WTC11 (cell line): Measurements from ENCODE around the gene ZEB2. TPM values are rescaled to one million over a fixed set of nuclear protein-coding genes. Genes with fewer than 3 reads are reported as not detected.

Experiments
- ATAC-seq: fragments of 200-7000 bp; cut with Tn5 transposase; 2 replicates; pipeline ENCODE4 v1.10.0; 2021; ENCODE audit warnings: mild to moderate bottlenecking, moderate library complexity
- CTCF ChIA-PET: fragments of 300-600 bp; sonication (Branson Sonifier 250); formaldehyde crosslinking; loops from one replicate; lab custom pipeline; 2021; ENCODE audit warnings: antibody characterized with exemption; lab: Charles Lee
- POLR2A ChIA-PET: fragments of 350-600 bp; sonication (Branson Sonifier 250); formaldehyde crosslinking; loops from one replicate; lab custom pipeline; 2021; ENCODE audit warnings: antibody characterized with exemption; lab: Charles Lee
- DNase-seq: peaks from one replicate; pipeline ENCODE4 v3.0.0; 2021; ENCODE audit warnings: low spot score
- H3K27ac Mint-ChIP-seq: 2 replicates; pipeline ENCODE4 v1.8.0; 2021; ENCODE audit warnings: mixed read lengths
- H3K27me3 Mint-ChIP-seq: 2 replicates; pipeline ENCODE4 v1.8.0; 2021; ENCODE audit warnings: low read depth, mild to moderate bottlenecking, moderate library complexity, mixed read lengths
- H3K36me3 Mint-ChIP-seq: 2 replicates; pipeline ENCODE4 v1.8.0; 2021; ENCODE audit warnings: mixed read lengths
- H3K4me1 Mint-ChIP-seq: 2 replicates; pipeline ENCODE4 v1.8.0; 2022; ENCODE audit warnings: mixed read lengths
- H3K4me3 Mint-ChIP-seq: 2 replicates; pipeline ENCODE4 v1.8.0; 2021; ENCODE audit warnings: mild to moderate bottlenecking, moderate library complexity, mixed read lengths
- H3K9me3 Mint-ChIP-seq: 2 replicates; pipeline ENCODE4 v1.8.0; 2021; ENCODE audit warnings: mixed read lengths
- CDX4 ChIP-seq: fragments of 250-450 bp; sonication (Bioruptor Pico); IDR thresholded peaks from 2 replicates; pipeline ENCODE4 v1.9.0; 2021; ENCODE audit warnings: moderate library complexity, mild to moderate bottlenecking, inconsistent platforms, borderline replicate concordance
- ETV6 ChIP-seq: sonication (generic); formaldehyde crosslinking; IDR thresholded peaks from 2 replicates; pipeline ENCODE4 v1.8.1; 2022; ENCODE audit warnings: mild to moderate bottlenecking, missing genetic modification reagents
- FOXK1 ChIP-seq: sonication (generic); formaldehyde crosslinking; IDR thresholded peaks from 2 replicates; pipeline ENCODE4 v1.8.0; 2022; ENCODE audit warnings: mild to moderate bottlenecking, moderate library complexity, missing genetic modification reagents
- FOXP1 ChIP-seq: sonication (generic); formaldehyde crosslinking; IDR thresholded peaks from 2 replicates; pipeline ENCODE4 v1.8.0; 2022; ENCODE audit warnings: missing genetic modification reagents, mild to moderate bottlenecking, moderate library complexity, borderline replicate concordance
- GRHL2 ChIP-seq: fragments of 250-450 bp; sonication (Bioruptor Pico); IDR thresholded peaks from 2 replicates; pipeline ENCODE4 v1.8.0; 2022; ENCODE audit warnings: mild to moderate bottlenecking, moderate library complexity; ENCODE audit not compliant: insufficient replicate concordance, severe bottlenecking
- JAZF1 ChIP-seq: fragments of 250-450 bp; sonication (Bioruptor Pico); IDR thresholded peaks from 2 replicates; pipeline ENCODE4 v1.9.0; 2021; ENCODE audit warnings: moderate library complexity, mild to moderate bottlenecking, inconsistent platforms
- OVOL2 ChIP-seq: fragments of 250-450 bp; sonication (Bioruptor Pico); IDR thresholded peaks from 2 replicates; pipeline ENCODE4 v1.9.0; 2021; ENCODE audit warnings: mild to moderate bottlenecking, borderline replicate concordance
- PRDM15 ChIP-seq: sonication (generic); formaldehyde crosslinking; IDR thresholded peaks from 2 replicates; pipeline ENCODE4 v1.8.0; 2022; ENCODE audit warnings: missing genetic modification reagents
- SOX15 ChIP-seq: fragments of 250-450 bp; sonication (Bioruptor Pico); IDR thresholded peaks from 2 replicates; pipeline ENCODE4 v1.9.0; 2021; ENCODE audit warnings: mild to moderate bottlenecking
- ZNF263 ChIP-seq: sonication (generic); formaldehyde crosslinking; IDR thresholded peaks from 2 replicates; pipeline ENCODE4 v1.8.1; 2022; ENCODE audit warnings: low read depth, mild to moderate bottlenecking, moderate library complexity, missing genetic modification reagents
- ZNF317 ChIP-seq: sonication (generic); formaldehyde crosslinking; IDR thresholded peaks from 2 replicates; pipeline ENCODE4 v1.8.1; 2023; ENCODE audit warnings: low read depth, mild to moderate bottlenecking, moderate library complexity, missing genetic modification reagents, borderline replicate concordance
- ZNF671 ChIP-seq: fragments of 250-450 bp; sonication (Bioruptor Pico); IDR thresholded peaks from 2 replicates; pipeline ENCODE4 v1.8.0; 2021; ENCODE audit warnings: mild to moderate bottlenecking
- total RNA-seq: library from RNA; stranded (reverse); gene quantifications from 3 replicates; pipeline ENCODE4 v1.2.3, GENCODE V29; 2021
- TF ChIP-seq, protein P1 (sequence below): fragments of 250-450 bp; sonication (Bioruptor Pico); IDR thresholded peaks from 2 replicates; pipeline ENCODE4 v1.9.0; 2021; ENCODE audit warnings: mild to moderate bottlenecking, borderline replicate concordance
- TF ChIP-seq, protein P2 (sequence below): sonication (generic); formaldehyde crosslinking; IDR thresholded peaks from 2 replicates; pipeline ENCODE4 v1.8.0; 2022; ENCODE audit warnings: mild to moderate bottlenecking, missing genetic modification reagents
- TF ChIP-seq, protein P3 (sequence below): fragments of 250-450 bp; sonication (Bioruptor Pico); IDR thresholded peaks from 2 replicates; pipeline ENCODE4 v1.8.0; 2021; ENCODE audit warnings: mild to moderate bottlenecking

ZEB2 gene
- total RNA-seq, 1 experiment from 2014 or later: 0.42 TPM

GRCh38 chr2:144522176-144522896, 2.4 kb upstream of the ZEB2 start (continued):
- TF ChIP-seq, protein P1, sequence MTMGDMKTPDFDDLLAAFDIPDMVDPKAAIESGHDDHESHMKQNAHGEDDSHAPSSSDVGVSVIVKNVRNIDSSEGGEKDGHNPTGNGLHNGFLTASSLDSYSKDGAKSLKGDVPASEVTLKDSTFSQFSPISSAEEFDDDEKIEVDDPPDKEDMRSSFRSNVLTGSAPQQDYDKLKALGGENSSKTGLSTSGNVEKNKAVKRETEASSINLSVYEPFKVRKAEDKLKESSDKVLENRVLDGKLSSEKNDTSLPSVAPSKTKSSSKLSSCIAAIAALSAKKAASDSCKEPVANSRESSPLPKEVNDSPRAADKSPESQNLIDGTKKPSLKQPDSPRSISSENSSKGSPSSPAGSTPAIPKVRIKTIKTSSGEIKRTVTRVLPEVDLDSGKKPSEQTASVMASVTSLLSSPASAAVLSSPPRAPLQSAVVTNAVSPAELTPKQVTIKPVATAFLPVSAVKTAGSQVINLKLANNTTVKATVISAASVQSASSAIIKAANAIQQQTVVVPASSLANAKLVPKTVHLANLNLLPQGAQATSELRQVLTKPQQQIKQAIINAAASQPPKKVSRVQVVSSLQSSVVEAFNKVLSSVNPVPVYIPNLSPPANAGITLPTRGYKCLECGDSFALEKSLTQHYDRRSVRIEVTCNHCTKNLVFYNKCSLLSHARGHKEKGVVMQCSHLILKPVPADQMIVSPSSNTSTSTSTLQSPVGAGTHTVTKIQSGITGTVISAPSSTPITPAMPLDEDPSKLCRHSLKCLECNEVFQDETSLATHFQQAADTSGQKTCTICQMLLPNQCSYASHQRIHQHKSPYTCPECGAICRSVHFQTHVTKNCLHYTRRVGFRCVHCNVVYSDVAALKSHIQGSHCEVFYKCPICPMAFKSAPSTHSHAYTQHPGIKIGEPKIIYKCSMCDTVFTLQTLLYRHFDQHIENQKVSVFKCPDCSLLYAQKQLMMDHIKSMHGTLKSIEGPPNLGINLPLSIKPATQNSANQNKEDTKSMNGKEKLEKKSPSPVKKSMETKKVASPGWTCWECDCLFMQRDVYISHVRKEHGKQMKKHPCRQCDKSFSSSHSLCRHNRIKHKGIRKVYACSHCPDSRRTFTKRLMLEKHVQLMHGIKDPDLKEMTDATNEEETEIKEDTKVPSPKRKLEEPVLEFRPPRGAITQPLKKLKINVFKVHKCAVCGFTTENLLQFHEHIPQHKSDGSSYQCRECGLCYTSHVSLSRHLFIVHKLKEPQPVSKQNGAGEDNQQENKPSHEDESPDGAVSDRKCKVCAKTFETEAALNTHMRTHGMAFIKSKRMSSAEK: no peak
- TF ChIP-seq GRHL2 (CRISPR knock-in tag): no peak
- TF ChIP-seq ETV6 (CRISPR knock-in tag): no peak
- TF ChIP-seq, protein P2, sequence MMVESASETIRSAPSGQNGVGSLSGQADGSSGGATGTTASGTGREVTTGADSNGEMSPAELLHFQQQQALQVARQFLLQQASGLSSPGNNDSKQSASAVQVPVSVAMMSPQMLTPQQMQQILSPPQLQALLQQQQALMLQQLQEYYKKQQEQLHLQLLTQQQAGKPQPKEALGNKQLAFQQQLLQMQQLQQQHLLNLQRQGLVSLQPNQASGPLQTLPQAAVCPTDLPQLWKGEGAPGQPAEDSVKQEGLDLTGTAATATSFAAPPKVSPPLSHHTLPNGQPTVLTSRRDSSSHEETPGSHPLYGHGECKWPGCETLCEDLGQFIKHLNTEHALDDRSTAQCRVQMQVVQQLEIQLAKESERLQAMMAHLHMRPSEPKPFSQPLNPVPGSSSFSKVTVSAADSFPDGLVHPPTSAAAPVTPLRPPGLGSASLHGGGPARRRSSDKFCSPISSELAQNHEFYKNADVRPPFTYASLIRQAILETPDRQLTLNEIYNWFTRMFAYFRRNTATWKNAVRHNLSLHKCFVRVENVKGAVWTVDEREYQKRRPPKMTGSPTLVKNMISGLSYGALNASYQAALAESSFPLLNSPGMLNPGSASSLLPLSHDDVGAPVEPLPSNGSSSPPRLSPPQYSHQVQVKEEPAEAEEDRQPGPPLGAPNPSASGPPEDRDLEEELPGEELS (CRISPR knock-in tag): no peak
- no peak for TF ChIP-seq CDX4 (CRISPR knock-in tag)
- TF ChIP-seq ZNF263 (CRISPR knock-in tag): no peak

DNA sequence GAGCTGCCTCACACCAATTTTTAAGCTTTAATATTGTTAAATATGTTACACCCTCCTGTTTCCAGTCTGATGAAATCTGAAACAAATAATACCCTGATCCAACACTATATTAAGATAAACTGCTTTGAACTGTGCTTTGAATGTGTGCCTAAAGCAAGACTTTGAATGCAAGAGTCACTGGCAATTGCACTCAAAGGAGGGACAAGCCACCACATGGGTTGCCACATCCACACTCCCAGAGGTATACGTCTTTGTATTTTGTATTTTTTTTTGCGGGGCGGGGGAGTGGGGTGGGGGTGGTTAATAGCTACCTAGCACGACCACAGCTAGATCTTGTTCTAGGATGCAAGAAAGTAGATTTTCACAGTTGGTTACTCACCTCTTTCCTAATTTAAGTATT, 1.8 kb upstream of the ZEB2 start:
- peaks cover 17% of the 10 kb centered on the region for H3K27me3 Mint-ChIP-seq
- H3K4me1 Mint-ChIP-seq: peaks cover 44% of the 10 kb centered on the region
- POLR2A ChIA-PET: no interaction called here
- H3K9me3 Mint-ChIP-seq: no peaks in the 10 kb centered on the region
- no peak overlapping the region for H3K4me3 Mint-ChIP-seq
- DNase-seq: no peak
- ATAC-seq: no peak
- no peaks in the 10 kb centered on the region for H3K36me3 Mint-ChIP-seq
- no peak overlapping the region for H3K27ac Mint-ChIP-seq
- CTCF ChIA-PET: interaction anchor here (0.7 kb wide), 1 partner anchor 1026 kb away, joined by 3 read pairs; no protein-coding TSS in a partner anchor
- TF ChIP-seq OVOL2 (CRISPR knock-in tag): no peak
- no peak for TF ChIP-seq FOXK1
- no peak for TF ChIP-seq SOX15 (CRISPR knock-in tag)
- TF ChIP-seq ZNF317: no peak
- no peak for TF ChIP-seq FOXP1 (CRISPR knock-in tag)
- no peak for TF ChIP-seq GRHL2 (CRISPR knock-in tag)
- no peak for TF ChIP-seq JAZF1 (CRISPR knock-in tag)
- TF ChIP-seq ZNF671: no peak
- TF ChIP-seq, protein P3, sequence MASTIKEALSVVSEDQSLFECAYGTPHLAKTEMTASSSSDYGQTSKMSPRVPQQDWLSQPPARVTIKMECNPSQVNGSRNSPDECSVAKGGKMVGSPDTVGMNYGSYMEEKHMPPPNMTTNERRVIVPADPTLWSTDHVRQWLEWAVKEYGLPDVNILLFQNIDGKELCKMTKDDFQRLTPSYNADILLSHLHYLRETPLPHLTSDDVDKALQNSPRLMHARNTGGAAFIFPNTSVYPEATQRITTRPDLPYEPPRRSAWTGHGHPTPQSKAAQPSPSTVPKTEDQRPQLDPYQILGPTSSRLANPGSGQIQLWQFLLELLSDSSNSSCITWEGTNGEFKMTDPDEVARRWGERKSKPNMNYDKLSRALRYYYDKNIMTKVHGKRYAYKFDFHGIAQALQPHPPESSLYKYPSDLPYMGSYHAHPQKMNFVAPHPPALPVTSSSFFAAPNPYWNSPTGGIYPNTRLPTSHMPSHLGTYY: no peak
- no peak for TF ChIP-seq PRDM15 (CRISPR knock-in tag)
- TF ChIP-seq, protein P1: no peak
